ENCODE data around the gene GALNT13.

DNA sequence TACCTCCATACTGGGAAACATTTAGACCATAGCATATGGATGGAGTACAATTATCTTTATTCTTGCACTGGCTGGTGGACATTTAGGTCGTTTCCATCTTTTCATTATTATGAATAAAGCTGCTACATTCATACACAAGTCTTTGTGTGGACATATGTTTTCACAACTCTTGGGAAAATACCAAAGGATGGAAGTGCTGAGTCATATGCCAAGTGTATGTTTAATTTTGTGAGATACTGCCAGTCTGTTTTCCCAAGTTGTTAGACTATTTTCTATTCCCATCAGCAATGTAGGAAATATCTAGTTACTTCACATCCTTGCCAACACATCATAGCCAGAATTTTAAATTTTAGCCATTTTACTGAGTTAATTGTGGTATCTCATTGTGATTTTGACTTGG, 91.5 kb downstream of the GALNT13 start:
- TF ChIP-seq, protein P1, sequence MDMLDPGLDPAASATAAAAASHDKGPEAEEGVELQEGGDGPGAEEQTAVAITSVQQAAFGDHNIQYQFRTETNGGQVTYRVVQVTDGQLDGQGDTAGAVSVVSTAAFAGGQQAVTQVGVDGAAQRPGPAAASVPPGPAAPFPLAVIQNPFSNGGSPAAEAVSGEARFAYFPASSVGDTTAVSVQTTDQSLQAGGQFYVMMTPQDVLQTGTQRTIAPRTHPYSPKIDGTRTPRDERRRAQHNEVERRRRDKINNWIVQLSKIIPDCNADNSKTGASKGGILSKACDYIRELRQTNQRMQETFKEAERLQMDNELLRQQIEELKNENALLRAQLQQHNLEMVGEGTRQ (IDR thresholded peaks at IDR 0.05): no peak
- TF ChIP-seq, protein P2, sequence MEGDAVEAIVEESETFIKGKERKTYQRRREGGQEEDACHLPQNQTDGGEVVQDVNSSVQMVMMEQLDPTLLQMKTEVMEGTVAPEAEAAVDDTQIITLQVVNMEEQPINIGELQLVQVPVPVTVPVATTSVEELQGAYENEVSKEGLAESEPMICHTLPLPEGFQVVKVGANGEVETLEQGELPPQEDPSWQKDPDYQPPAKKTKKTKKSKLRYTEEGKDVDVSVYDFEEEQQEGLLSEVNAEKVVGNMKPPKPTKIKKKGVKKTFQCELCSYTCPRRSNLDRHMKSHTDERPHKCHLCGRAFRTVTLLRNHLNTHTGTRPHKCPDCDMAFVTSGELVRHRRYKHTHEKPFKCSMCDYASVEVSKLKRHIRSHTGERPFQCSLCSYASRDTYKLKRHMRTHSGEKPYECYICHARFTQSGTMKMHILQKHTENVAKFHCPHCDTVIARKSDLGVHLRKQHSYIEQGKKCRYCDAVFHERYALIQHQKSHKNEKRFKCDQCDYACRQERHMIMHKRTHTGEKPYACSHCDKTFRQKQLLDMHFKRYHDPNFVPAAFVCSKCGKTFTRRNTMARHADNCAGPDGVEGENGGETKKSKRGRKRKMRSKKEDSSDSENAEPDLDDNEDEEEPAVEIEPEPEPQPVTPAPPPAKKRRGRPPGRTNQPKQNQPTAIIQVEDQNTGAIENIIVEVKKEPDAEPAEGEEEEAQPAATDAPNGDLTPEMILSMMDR (IDR thresholded peaks at IDR 0.05): no peak
- no peak for TF ChIP-seq CBX2 (IDR thresholded peaks at IDR 0.05; ENCODE audit: borderline replicate concordance, low read depth)
- TF ChIP-seq HDAC2 (IDR thresholded peaks at IDR 0.05): no peak
- no peak for TF ChIP-seq POLR2A (IDR thresholded peaks at IDR 0.05; ENCODE audit: low read length)
- no peak for TF ChIP-seq TP53 (CRISPR knock-in tag; IDR thresholded peaks at IDR 0.05)
